Activated CD8-positive, alpha-beta memory T cell treated with anti-CD3 and anti-CD28 coated beads, Interleukin-2, amount 10 ng/mL, durations not matched to agents 7 days and 5 days (primary cell): ENCODE results near the gene CILP2. TPM values are rescaled to one million over a fixed set of nuclear protein-coding genes. Genes with fewer than 3 reads are reported as not detected.

Source experiments
- total RNA-seq, 2 experiments: library from RNA; stranded (reverse); gene quantifications; one replicate each; pipeline ENCODE4 v1.2.3, GENCODE V29; 2021

The CILP2 gene
- total RNA-seq, 2 experiments from 2014 or later = 0.12 to 0.15 TPM

Other genes with a start within 250 kb of the CILP2 start
- 10 to 100 TPM; 65.2 to 71.1 TPM for gene SUGP1, start 217.8 kb upstream of the CILP2 start, total RNA-seq
- 10 to 100 TPM; 80.6 to 82.4 TPM for gene MAU2, start 217.4 kb upstream of the CILP2 start, total RNA-seq
- gene GATAD2A, start 132.6 kb upstream of the CILP2 start, total RNA-seq = 100 to 1,000 TPM; 159 to 161 TPM
- gene TSSK6, start 22.7 kb upstream of the CILP2 start, total RNA-seq = 1 to 10 TPM; 4.2 to 6.3 TPM
- 100 to 1,000 TPM; 372 to 417 TPM for gene NDUFA13, start 22.0 kb upstream of the CILP2 start, total RNA-seq
- gene YJEFN3, start 9.4 kb upstream of the CILP2 start, total RNA-seq = 1 to 10 TPM; 7.4 to 9.9 TPM
- gene PBX4, start 80.4 kb downstream of the CILP2 start, total RNA-seq = 10 to 100 TPM; 39.9 to 62.3 TPM
- 10 to 100 TPM; 39.4 to 46.1 TPM for gene LPAR2, start 90.0 kb downstream of the CILP2 start, total RNA-seq
- gene GMIP, start 105.4 kb downstream of the CILP2 start, total RNA-seq = 100 to 1,000 TPM; 110 to 111 TPM
- gene ATP13A1, start 125.4 kb downstream of the CILP2 start, total RNA-seq = 100 to 1,000 TPM; 114 to 131 TPM
- gene ZNF101, start 130.6 kb downstream of the CILP2 start, total RNA-seq = 10 to 100 TPM; 75.0 to 93.7 TPM
- gene ZNF14, start 194.8 kb downstream of the CILP2 start, total RNA-seq = 1 to 10 TPM; 5.6 to 6.9 TPM